Fibroblast of mammary gland (primary cell): Measurements from ENCODE around the gene KIF2B.

ENCODE experiments used
- DNase-seq: peaks from one replicate; pipeline ENCODE4 v3.0.0-alpha.2; 2010; ENCODE audit warnings: low read depth
- H3K4me3 ChIP-seq: 2 replicates; pipeline ENCODE4 v1.5.1; 2011; ENCODE audit warnings: low read depth, mild to moderate bottlenecking, low read length, moderate library complexity; ENCODE audit not compliant: control insufficient read depth
- CTCF ChIP-seq: conservative IDR thresholded peaks from 2 replicates; pipeline ENCODE4 v1.5.1; 2011; ENCODE audit warnings: low read depth, low read length, inconsistent platforms; ENCODE audit not compliant: control insufficient read depth, insufficient read depth

The KIF2B gene

GRCh38 chr17:53797501-53797900 lies 25.2 kb upstream of the KIF2B start:
- no peak for TF ChIP-seq CTCF
- no peak for DNase-seq
- H3K4me3 ChIP-seq, result no peak overlapping the region

GRCh38 chr17:53804437-53804836 lies 18.3 kb upstream of the KIF2B start:
- no peak overlapping the region for H3K4me3 ChIP-seq
- no peak for DNase-seq
- no peak for TF ChIP-seq CTCF

GRCh38 chr17:53806473-53806872 lies 16.3 kb upstream of the KIF2B start:
- no peak for DNase-seq

GRCh38 chr17:53807286-53807685 lies 15.4 kb upstream of the KIF2B start:
- DNase-seq, result no peak
- H3K4me3 ChIP-seq, result no peak overlapping the region
- no peak for TF ChIP-seq CTCF

More at GRCh38 chr17:53806473-53806872, 16.3 kb upstream of the KIF2B start:
- no peak overlapping the region for H3K4me3 ChIP-seq
- no peak for TF ChIP-seq CTCF

- no peak overlapping the region for H3K4me3 ChIP-seq
- no peak for TF ChIP-seq CTCF
- DNase-seq, result no peak
Measured at GRCh38 chr17:53818271-53818670, 4.5 kb upstream of the KIF2B start.

GRCh38 chr17:53818929-53819328 lies 3.8 kb upstream of the KIF2B start:
- no peak for DNase-seq

More at GRCh38 chr17:53818929-53819328, 3.8 kb upstream of the KIF2B start:
- no peak overlapping the region for H3K4me3 ChIP-seq
- no peak for TF ChIP-seq CTCF
